Stimulated activated naive CD8-positive, alpha-beta T cell treated with anti-CD3 and anti-CD28 coated beads, Interleukin-15, amount 100 ng/mL, for 72 hours (primary cell): ENCODE measurements around the gene MAPKBP1.

Experiments
- ATAC-seq: fragments of 150-1000 bp; cut with Tn5 transposase; 2 replicates; pipeline ENCODE4 v1.10.0; 2021; ENCODE audit warnings: mild to moderate bottlenecking, moderate library complexity
- DNase-seq, 2 donors: peaks; one replicate each; pipeline ENCODE4 v3.0.0; 2021 to 2022
- H3K27ac Mint-ChIP-seq, 2 donors: one replicate each; pipeline ENCODE4 v1.8.0; 2022; ENCODE audit warnings: mild to moderate bottlenecking in 2 of 2, mixed read lengths in 2 of 2, moderate library complexity in 2 of 2
- H3K27me3 Mint-ChIP-seq: one replicate; pipeline ENCODE4 v1.8.0; 2022; ENCODE audit warnings: mixed read lengths
- H3K4me1 Mint-ChIP-seq: one replicate; pipeline ENCODE4 v1.8.0; 2022; ENCODE audit warnings: mild to moderate bottlenecking, mixed read lengths
- H3K4me3 Mint-ChIP-seq, 2 donors: one replicate each; pipeline ENCODE4 v1.8.0; 2022; ENCODE audit warnings: mild to moderate bottlenecking in 2 of 2, mixed read lengths in 2 of 2, moderate library complexity in 1 of 2
- H3K9me3 Mint-ChIP-seq, 2 donors: one replicate each; pipeline ENCODE4 v1.8.0; 2022; ENCODE audit warnings: mixed read lengths in 2 of 2

The MAPKBP1 gene

DNA sequence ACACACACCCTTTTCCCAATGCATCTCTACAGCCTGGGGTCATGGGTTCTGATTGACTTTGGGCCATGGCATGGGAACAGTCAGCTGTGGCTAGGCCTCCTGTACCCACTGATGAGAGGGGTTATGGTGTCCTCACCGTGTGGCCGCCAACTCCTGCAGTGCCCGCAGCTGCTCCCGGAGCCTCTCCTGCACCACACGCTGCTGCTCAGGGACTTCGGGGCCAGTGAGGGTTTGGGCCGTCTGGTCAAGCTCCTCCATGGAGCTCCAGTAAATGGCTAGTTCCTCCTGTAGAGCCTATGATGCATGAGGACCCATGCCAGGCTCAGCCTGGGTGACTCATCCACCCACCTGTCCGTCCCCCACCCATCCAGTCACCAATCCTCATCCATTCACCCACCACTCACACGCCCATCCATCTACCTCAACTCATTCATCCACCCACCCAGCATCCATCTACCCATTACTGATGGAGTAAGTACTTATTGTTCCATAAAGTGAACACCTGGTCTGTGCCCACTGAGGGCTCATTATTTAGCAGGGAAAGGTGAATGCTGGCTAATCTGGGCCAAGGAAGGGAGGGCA is 98.0 kb downstream of the MAPKBP1 start:
- ATAC-seq: no peak
- Mint-ChIP-seq H3K4me3 (no peak overlapping the region), H3K27ac (no peak overlapping the region)

DNA sequence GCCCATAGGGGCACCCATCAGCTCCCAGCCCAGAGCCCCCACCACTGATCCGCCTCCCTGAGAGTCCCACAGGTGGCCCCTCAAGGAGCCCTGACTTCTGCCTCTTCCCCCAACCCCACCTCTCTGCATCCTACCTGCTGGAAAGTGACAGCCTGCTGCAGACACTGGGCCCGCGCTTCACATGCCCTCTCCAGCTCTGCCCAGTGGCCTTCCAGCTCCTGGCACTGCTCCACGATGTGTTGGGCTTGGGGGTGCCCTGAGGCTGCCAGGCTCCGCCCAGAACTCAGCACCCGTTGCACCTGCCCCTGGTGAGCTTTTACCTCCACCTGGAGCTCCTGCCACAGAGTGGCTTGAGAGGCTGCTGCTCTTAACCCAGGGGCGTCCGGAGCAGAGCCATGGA is 99.4 kb downstream of the MAPKBP1 start:
- Mint-ChIP-seq H3K9me3 (no peaks in the 10 kb centered on the region), H3K4me3 (no peak overlapping the region), H3K27ac (no peak overlapping the region), H3K27me3 (no peaks in the 10 kb centered on the region), H3K4me1 (peaks cover 17% of the 10 kb centered on the region)
- no peak for DNase-seq
- no peak for ATAC-seq

More for the DNA sequence above, 98.0 kb downstream of the MAPKBP1 start:
- DNase-seq: no peak
- H3K27me3 Mint-ChIP-seq: no peaks in the 10 kb centered on the region
- H3K9me3 Mint-ChIP-seq: no peaks in the 10 kb centered on the region
- peaks cover 17% of the 10 kb centered on the region for H3K4me1 Mint-ChIP-seq

DNA sequence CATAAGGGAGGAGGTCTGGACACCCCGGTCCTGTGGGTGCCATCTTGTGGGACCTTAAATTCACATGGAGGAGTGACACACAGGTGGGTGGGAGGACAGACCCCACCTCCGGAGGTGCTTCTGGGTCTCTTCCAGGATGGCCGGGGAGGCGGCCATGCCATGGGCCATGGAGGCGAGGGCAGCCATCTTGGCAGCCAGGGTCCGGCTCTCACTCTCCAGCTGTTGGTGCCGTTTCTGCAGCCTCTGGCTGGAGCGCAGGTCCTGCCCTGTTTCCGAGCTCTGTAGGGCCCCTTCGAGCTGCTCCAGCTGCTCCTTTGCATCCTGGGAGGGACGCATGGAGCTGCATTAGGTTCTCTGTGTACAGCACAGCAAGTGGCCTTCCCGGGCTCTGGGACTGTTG is 100.5 kb downstream of the MAPKBP1 start:
- H3K9me3 Mint-ChIP-seq: no peaks in the 10 kb centered on the region
- H3K4me1 Mint-ChIP-seq: peaks cover 17% of the 10 kb centered on the region
- no peak for DNase-seq
- no peak overlapping the region for H3K27ac Mint-ChIP-seq
- no peaks in the 10 kb centered on the region for H3K27me3 Mint-ChIP-seq
- H3K4me3 Mint-ChIP-seq: no peak overlapping the region
- no peak for ATAC-seq

GRCh38 chr15:41876007-41876406 is 101.7 kb downstream of the MAPKBP1 start:
- H3K9me3 Mint-ChIP-seq: no peaks in the 10 kb centered on the region
- peaks cover 9% of the 10 kb centered on the region for H3K4me1 Mint-ChIP-seq
- H3K4me3 Mint-ChIP-seq: no peak overlapping the region
- peaks cover 7% of the 10 kb centered on the region for H3K27me3 Mint-ChIP-seq
- no peak for DNase-seq
- H3K27ac Mint-ChIP-seq: no peak overlapping the region
- ATAC-seq: no peak

- H3K27me3 Mint-ChIP-seq: peaks cover 14% of the 10 kb centered on the region
- H3K9me3 Mint-ChIP-seq: no peaks in the 10 kb centered on the region
- ATAC-seq (no peak), DNase-seq (no peak)
- no peak overlapping the region for H3K4me3 Mint-ChIP-seq
- peak overlapping the region in 1 of 2 donors; percentile 4 for H3K27ac Mint-ChIP-seq
- H3K4me1 Mint-ChIP-seq: peaks cover 2% of the 10 kb centered on the region
Observed at GRCh38 chr15:41876689-41877088, 102.4 kb downstream of the MAPKBP1 start.
